Kidney (tissue), 14 donors: ENCODE measurements around the gene IL17REL. TPM values are rescaled to one million over a fixed set of nuclear protein-coding genes. Genes with fewer than 3 reads are reported as not detected.
A peak's percentile ranks its signal among the peaks of the same experiment; 100 is the strongest.

Source experiments
- DNase-seq, 5 donors: peaks; one replicate each; pipeline ENCODE4 v3.0.0-alpha.2; 2013 to 2020
- FAIRE-seq: peaks from 2 replicates; lab custom pipeline; 2012; peaks lifted over from hg19 to GRCh38; lab: Jason Lieb, UNC
- H3K27ac ChIP-seq, 2 donors: one replicate each; pipeline ENCODE4 v1.7.0; 2013; ENCODE audit warnings: low read depth in 2 of 2, low read length in 2 of 2, inconsistent platforms in 1 of 2
- H3K27me3 ChIP-seq: one replicate; pipeline ENCODE4 v1.7.1; 2013; ENCODE audit warnings: low read length, inconsistent platforms; ENCODE audit not compliant: control insufficient read depth, insufficient read depth
- H3K36me3 ChIP-seq, 3 donors: one replicate each; pipeline versions ENCODE4 v1.7.0 to v1.7.1; 2013; ENCODE audit warnings: low read length in 3 of 3, control low read depth in 1 of 3, inconsistent platforms in 1 of 3; ENCODE audit not compliant: insufficient read depth in 3 of 3, control insufficient read depth in 2 of 3
- H3K4me1 ChIP-seq, 3 donors: one replicate each; pipeline versions ENCODE4 v1.7.0 to v1.7.1; 2013; ENCODE audit warnings: low read length in 3 of 3, inconsistent platforms in 1 of 3, low read depth in 1 of 3; ENCODE audit not compliant: control insufficient read depth in 2 of 3, insufficient read depth in 2 of 3
- H3K4me3 ChIP-seq, 3 donors: one replicate each; pipeline versions ENCODE4 v1.7.0 to v1.8.1; 2013; ENCODE audit warnings: low read length in 3 of 3, control low read depth in 1 of 3, inconsistent platforms in 1 of 3
- H3K9ac ChIP-seq, 3 donors: one replicate each; pipeline versions ENCODE4 v1.7.0 to v1.7.1; 2013; ENCODE audit warnings: low read length in 3 of 3, control low read depth in 1 of 3, inconsistent platforms in 1 of 3
- H3K9me3 ChIP-seq, 3 donors: one replicate each; pipeline versions ENCODE4 v1.7.0 to v1.7.1; 2013; ENCODE audit warnings: low read length in 3 of 3, control low read depth in 1 of 3, inconsistent platforms in 1 of 3; ENCODE audit not compliant: control insufficient read depth in 2 of 3, insufficient read depth in 1 of 3
- intact Hi-C: fragments of 100-400 bp; cut with DNase I; formaldehyde crosslinking; loops from one replicate; pipeline ENCODE4 v1.11.1; 2022
- polyA plus RNA-seq: library from polyadenylated mRNA; stranded (reverse); fragments of 350-450 nt; fragmentation: Illumina TruSeq; extraction: RNeasy Lipid Tissue Mini Kit (QIAGEN cat#74804); gene quantifications from one replicate; pipeline ENCODE4 v1.2.3, GENCODE V29; 2014; ENCODE audit warnings: low read depth, low replicate concordance; ENCODE audit not compliant: insufficient read depth
- total RNA-seq: library from RNA; stranded (reverse); fragmentation: NEBNext Ultra II Directional; extraction: Animal tissue kit (Norgen Biotek cat#: 25700); gene quantifications from one replicate; pipeline ENCODE4 v1.2.1, GENCODE V29; 2021
- TF ChIP-seq, protein P1 (sequence below): IDR thresholded peaks from 3 replicates; pipeline ENCODE4 v1.5.1; 2012; ENCODE audit warnings: mild to moderate bottlenecking, moderate library complexity, borderline replicate concordance; ENCODE audit not compliant: insufficient read depth; ENCODE audit errors: extremely low read depth
- donor health status: control.
- donor health status: control.
- donor health status: control.
- donor health status: control.
- donor health status: control.
- donor health status: DM: yes; HTN: yes; CAD: no.
- donor health status: Normal renal cell carcinoma (clear cell type).

The IL17REL gene
- total and polyA plus RNA-seq, 2 donors from 2014 or later, result 0.16 TPM; not detected in 1

- Histone ChIP-seq H3K9me3 (no peaks in the 10 kb centered on the region), H3K27ac (peak overlapping the region; percentile 98 to 99), H3K4me1 (peaks cover 0 to 50% (median 25%) of the 10 kb centered on the region in 3 donors), H3K4me3 (no peak overlapping the region), H3K36me3 (no peaks in the 10 kb centered on the region), H3K9ac (peak overlapping the region in 1 of 3 donors; percentile 84), H3K27me3 (no peaks in the 10 kb centered on the region)
- DNase-seq (peak in 1 of 5 donors; percentile 92), FAIRE-seq (no peak)
- TF ChIP-seq, protein P1, sequence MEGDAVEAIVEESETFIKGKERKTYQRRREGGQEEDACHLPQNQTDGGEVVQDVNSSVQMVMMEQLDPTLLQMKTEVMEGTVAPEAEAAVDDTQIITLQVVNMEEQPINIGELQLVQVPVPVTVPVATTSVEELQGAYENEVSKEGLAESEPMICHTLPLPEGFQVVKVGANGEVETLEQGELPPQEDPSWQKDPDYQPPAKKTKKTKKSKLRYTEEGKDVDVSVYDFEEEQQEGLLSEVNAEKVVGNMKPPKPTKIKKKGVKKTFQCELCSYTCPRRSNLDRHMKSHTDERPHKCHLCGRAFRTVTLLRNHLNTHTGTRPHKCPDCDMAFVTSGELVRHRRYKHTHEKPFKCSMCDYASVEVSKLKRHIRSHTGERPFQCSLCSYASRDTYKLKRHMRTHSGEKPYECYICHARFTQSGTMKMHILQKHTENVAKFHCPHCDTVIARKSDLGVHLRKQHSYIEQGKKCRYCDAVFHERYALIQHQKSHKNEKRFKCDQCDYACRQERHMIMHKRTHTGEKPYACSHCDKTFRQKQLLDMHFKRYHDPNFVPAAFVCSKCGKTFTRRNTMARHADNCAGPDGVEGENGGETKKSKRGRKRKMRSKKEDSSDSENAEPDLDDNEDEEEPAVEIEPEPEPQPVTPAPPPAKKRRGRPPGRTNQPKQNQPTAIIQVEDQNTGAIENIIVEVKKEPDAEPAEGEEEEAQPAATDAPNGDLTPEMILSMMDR, result no peak
- intact Hi-C loops, result no loop called here
Observed at GRCh38 chr22:49953027-49953679, 59.4 kb downstream of the IL17REL start.

DNA sequence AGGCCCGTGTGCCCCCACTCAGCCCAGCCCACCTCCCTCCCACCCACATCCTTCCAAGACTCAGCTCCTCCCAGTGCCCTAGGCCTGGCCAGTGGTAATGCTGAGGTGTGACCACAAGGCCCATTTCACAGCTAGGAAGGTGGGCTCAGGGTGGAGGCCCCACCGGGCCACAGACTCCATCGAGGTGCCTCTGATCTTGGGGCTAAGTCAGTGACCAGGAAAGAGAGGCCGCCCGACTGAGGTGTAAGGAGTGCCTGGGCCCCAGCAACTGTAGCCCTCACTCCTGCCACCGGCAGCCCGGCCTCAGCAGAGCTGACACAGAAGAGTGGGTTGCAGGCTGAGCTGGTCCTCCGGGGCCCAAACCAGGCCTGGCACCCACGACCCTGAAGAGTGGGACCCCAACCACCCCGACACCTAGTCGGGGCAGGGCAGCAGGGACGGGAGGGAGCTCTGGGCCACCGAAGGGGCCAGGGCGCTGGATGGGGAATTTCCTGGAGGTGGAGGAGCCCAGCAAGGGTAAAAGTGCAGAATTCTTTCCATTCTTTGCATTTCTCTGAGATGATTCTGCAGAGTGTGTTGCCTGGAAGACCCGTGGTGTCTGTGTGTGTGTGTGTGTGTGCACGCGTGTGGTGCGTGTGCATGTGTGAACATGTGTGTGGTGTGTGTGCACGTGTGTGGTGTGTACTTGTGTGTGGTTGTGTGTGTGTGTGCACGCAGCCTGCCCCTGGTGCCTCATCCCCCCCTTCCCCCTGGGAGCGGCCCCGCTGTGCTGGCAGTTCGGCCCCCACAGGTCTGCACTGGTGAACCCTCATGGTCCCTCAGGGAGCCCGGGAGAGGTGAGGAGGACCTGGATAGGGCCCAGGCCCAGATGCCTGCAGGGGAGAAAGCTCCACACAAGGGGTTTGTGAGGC lies 60.3 kb downstream of the IL17REL start:
- H3K36me3 ChIP-seq, result no peaks in the 10 kb centered on the region
- H3K9me3 ChIP-seq, result no peaks in the 10 kb centered on the region
- H3K4me3 ChIP-seq, result no peak overlapping the region
- peak overlapping the region; percentile 98 to 99 for H3K27ac ChIP-seq
- intact Hi-C loops, result no loop called here
- DNase-seq, result peak in 3 of 5 donors; percentile 49 to 74 (median 62)
- no peak for FAIRE-seq
- H3K9ac ChIP-seq, result peak overlapping the region in 2 of 3 donors; percentile 11 to 84
- TF ChIP-seq, protein P1, result no peak
- no peaks in the 10 kb centered on the region for H3K27me3 ChIP-seq
- peaks cover 0 to 52% (median 25%) of the 10 kb centered on the region in 3 donors for H3K4me1 ChIP-seq

- peak overlapping the region in 1 of 3 donors; percentile 84 for H3K9ac ChIP-seq
- intact Hi-C loops, result no loop called here
- H3K27ac ChIP-seq, result peak overlapping the region; percentile 98 to 99
- H3K36me3 ChIP-seq, result no peaks in the 10 kb centered on the region
- no peak overlapping the region for H3K4me3 ChIP-seq
- H3K27me3 ChIP-seq, result no peaks in the 10 kb centered on the region
- H3K4me1 ChIP-seq, result peaks cover 0 to 52% (median 25%) of the 10 kb centered on the region in 3 donors
- DNase-seq (no peak), FAIRE-seq (no peak)
- no peaks in the 10 kb centered on the region for H3K9me3 ChIP-seq
- TF ChIP-seq, protein P1, result no peak
Observed at GRCh38 chr22:49951678-49951985, 60.9 kb downstream of the IL17REL start.
